BLaER1 treated with 17β-estradiol and CSF1 and Interleukin-3, amounts not matched to agents 10 nM and 100 nM (cell line): Measurements from ENCODE around the gene CIBAR2.

Experiments
- H3K27ac ChIP-seq, 11 experiments: shearing (Covaris generic); formaldehyde crosslinking; 2 replicates each; pipeline ENCODE4 v1.8.1; 2022
- H3K27me3 ChIP-seq, 11 experiments: shearing (Covaris generic); formaldehyde crosslinking; 2 replicates each; pipeline ENCODE4 v1.8.1; 2022
- H3K36me3 ChIP-seq, 11 experiments: shearing (Covaris generic); formaldehyde crosslinking; 2 replicates each; pipeline ENCODE4 v1.8.1; 2022
- H3K4me1 ChIP-seq, 10 experiments: shearing (Covaris generic); formaldehyde crosslinking; 2 replicates each; pipeline ENCODE4 v1.8.1; 2022
- H3K4me2 ChIP-seq, 11 experiments: shearing (Covaris generic); formaldehyde crosslinking; 2 replicates each; pipeline ENCODE4 v1.8.1; 2022
- H3K4me3 ChIP-seq, 10 experiments: shearing (Covaris generic); formaldehyde crosslinking; 2 replicates each; pipeline ENCODE4 v1.8.1; 2022
- H3K9ac ChIP-seq, 11 experiments: shearing (Covaris generic); formaldehyde crosslinking; 2 replicates each; pipeline ENCODE4 v1.8.1; 2022
- H3K9me3 ChIP-seq, 11 experiments: shearing (Covaris generic); formaldehyde crosslinking; replicated peaks in 1 of 11; 2 replicates each; pipeline ENCODE4 v1.8.1; 2022
- H4K20me1 ChIP-seq, 11 experiments: shearing (Covaris generic); formaldehyde crosslinking; 2 replicates each; pipeline ENCODE4 v1.8.1; 2022
- Cebpa-rat ChIP-seq, 11 experiments: shearing (Covaris generic); IDR thresholded peaks; 2 replicates each; pipeline ENCODE4 v1.8.1; 2022

CIBAR2 gene

DNA sequence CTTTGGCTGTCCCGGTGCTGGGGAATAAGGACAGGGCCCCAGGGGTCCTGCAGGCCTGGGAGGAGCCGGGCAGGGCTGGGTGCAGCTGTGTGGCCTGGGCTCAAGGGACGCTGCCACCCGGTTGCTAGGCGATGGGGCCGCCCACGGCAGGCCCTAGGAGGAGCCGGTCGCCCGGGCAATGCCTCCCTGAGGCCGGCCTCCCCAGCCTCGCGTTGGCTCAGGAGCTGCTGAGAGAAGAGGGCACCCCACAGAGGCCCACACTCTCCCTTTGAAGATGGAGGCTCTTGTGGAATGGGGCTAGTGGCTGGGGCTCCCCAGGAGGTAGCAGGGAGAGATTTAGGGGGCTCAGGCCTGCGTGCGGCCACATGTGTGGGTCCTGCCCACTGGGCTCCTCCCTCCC lies at the start of gene CIBAR2:
Gene CIBAR2, minus strand, starts transcription at position 109 of the 400 bp plus-strand sequence. CDS start 120 bp downstream, outside the sequence.
- Histone ChIP-seq H3K4me1 (peaks cover 13 to 68% (median 56%) of the 10 kb centered on the region in 10 experiments), H3K9ac (peak within 1 kb of the TSS in 7 of 11 experiments; percentile 4 to 51 (median 21); a peak in 6 of 22 replicates), H3K36me3 (no peaks in the 10 kb centered on the region), H3K27ac (peak within 1 kb of the TSS in 1 of 11 experiments; percentile 2; a peak in 1 of 22 replicates), H3K9me3 (no peaks in the 10 kb centered on the region), H3K4me2 (peak within 1 kb of the TSS; percentile 52 to 81 (median 70)), H4K20me1 (no peaks in the 10 kb centered on the region), H3K4me3 (no peak within 1 kb of the TSS), H3K27me3 (no peaks in the 10 kb centered on the region)
- TF ChIP-seq Cebpa-rat (IDR thresholded peaks at IDR 0.05) = no peak

DNA sequence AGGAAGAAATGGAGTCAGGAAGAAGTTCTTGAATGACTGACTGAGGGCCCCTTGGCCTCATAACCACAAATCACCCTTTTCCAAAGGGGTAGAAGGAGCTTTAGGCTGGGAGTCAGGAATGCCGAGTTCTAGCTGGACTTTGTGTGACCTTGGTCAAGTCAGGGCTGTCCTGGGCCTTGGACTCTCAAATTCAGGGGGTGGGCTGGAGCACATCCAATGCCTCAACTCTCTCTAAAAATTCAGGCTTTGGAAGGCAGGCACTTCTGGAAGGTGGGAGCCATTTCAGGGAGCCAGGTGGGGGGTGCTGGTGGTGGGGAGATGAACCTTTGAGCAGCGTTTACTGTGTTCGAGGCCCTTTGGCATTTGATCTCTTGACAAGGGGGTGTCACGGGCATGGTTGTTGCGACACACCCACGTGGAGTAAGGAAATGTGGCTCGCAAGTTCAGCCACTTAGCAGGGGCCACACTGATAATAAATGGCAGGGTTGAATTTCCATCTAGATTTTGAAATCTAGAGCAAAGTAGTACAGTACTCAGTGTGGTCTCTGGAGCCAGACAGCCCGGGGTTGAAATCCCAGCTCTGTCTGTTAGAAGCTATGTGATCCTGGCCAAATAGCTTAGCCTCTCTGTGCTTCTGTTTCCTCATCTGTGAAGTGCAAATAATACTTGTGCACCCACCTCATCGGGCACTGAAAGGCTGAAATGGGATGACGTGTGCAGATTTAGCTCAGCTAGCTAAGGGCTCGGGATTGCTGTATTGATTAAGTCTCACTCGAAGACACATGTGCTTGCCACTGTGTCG lies 47.1 kb upstream of the CIBAR2 start:
- no peak overlapping the region for H3K4me3 ChIP-seq
- H3K4me1 ChIP-seq = peaks cover 34 to 49% (median 44%) of the 10 kb centered on the region in 10 experiments
- no peaks in the 10 kb centered on the region for H3K9me3 ChIP-seq
- no peaks in the 10 kb centered on the region for H3K36me3 ChIP-seq
- no peaks in the 10 kb centered on the region for H4K20me1 ChIP-seq
- peak overlapping the region in 10 of 11 experiments; percentile 1 to 89 (median 74); a peak in 13 of 22 replicates for H3K4me2 ChIP-seq
- no peak overlapping the region; a peak in 1 of 22 replicates for H3K27ac ChIP-seq
- TF ChIP-seq Cebpa-rat (IDR thresholded peaks at IDR 0.05) = peak in 4 of 11 experiments; percentile 47 to 78 (median 66); a peak in 5 of 22 replicates
- no peak overlapping the region for H3K9ac ChIP-seq
- no peaks in the 10 kb centered on the region for H3K27me3 ChIP-seq

DNA sequence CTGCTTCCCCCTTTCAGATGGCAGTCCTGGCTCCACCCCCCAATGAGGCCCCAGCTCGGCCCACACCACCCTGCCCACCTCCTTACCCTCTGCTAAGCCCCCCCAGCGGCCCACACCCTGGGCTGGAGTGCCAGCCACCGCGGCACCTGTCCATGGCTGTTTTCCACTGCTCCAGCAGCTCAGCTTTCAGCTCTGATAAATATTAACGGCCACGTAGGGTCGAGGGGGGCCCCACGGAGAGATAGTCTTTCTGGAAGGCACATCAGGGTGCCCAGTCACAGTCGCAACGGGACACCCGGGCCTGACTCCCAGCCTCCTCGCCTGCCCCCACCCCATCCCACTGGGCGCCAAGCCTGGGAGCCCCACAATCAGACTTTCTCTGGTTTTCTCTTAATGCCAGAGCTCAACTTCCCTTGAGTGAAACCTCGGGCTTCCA lies 46.5 kb upstream of the CIBAR2 start:
- Histone ChIP-seq H3K9ac (peak overlapping the region in 1 of 11 experiments; percentile 20; a peak in 1 of 22 replicates), H3K27me3 (no peaks in the 10 kb centered on the region), H3K4me1 (peaks cover 34 to 49% (median 44%) of the 10 kb centered on the region in 10 experiments), H3K27ac (peak overlapping the region in 2 of 11 experiments; percentile 6 to 39; a peak in 2 of 22 replicates), H3K9me3 (no peaks in the 10 kb centered on the region), H4K20me1 (no peaks in the 10 kb centered on the region), H3K4me3 (no peak overlapping the region), H3K36me3 (no peaks in the 10 kb centered on the region), H3K4me2 (peak overlapping the region; percentile 67 to 89 (median 79))
- TF ChIP-seq Cebpa-rat (IDR thresholded peaks at IDR 0.05) = no peak

DNA sequence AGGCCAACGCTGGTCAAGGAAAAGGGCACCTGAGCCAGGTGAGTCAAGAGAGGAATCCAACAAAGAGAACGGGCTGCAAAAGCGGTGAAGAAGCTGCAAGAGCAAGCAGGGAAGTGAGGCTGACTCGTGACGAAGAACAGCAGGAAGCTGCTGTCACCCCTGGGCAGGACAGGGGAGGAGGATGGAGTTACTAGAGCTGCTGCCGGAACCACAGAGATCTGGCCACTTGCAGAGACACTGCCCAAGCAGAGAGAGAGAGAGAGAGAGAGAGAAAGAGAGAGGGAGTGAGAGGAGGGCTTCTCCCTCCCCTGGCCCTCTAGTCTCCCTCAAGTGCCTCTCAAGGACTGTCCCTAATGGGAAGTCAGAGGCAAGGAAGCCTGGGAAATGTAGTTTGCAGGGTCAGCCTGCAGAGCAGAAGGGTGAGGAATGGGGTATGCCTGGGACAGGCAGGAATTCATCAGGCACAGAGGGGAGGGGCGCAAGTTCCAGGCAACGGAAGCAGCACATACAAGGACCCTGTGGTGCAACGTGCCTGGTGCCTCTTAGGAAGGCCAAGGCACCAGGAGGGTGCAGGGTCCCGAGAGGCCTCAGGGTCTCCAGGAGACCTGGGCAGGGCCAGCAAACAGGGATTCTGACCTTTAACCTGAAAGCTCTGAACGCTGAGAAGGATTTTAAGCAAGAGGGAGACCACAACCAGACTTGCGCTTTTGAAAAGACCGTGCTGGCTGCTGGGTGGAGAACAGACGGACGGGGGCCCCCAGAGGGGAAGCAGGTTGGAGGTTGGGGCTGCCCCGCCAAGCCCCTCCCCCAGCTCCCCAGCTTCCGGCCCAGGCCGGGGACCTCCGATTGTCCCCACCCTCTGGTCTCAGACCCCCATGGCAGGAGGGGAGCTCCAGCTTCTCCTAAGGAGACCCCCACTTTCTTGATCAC lies 45.8 kb upstream of the CIBAR2 start:
- H3K36me3 ChIP-seq = no peaks in the 10 kb centered on the region
- H3K9ac ChIP-seq = peak overlapping the region in 7 of 11 experiments; percentile 9 to 55 (median 36); a peak in 9 of 22 replicates
- TF ChIP-seq Cebpa-rat (IDR thresholded peaks at IDR 0.05) = no peak
- H3K4me2 ChIP-seq = peak overlapping the region; percentile 67 to 89 (median 79)
- peak overlapping the region in 2 of 10 experiments; percentile 9 to 55; a peak in 4 of 20 replicates for H3K4me3 ChIP-seq
- no peaks in the 10 kb centered on the region for H3K9me3 ChIP-seq
- H3K27ac ChIP-seq = peak overlapping the region in 9 of 11 experiments; percentile 6 to 70 (median 39); a peak in 14 of 22 replicates
- no peaks in the 10 kb centered on the region for H4K20me1 ChIP-seq
- H3K4me1 ChIP-seq = peaks cover 34 to 47% (median 44%) of the 10 kb centered on the region in 10 experiments
- H3K27me3 ChIP-seq = no peaks in the 10 kb centered on the region

DNA sequence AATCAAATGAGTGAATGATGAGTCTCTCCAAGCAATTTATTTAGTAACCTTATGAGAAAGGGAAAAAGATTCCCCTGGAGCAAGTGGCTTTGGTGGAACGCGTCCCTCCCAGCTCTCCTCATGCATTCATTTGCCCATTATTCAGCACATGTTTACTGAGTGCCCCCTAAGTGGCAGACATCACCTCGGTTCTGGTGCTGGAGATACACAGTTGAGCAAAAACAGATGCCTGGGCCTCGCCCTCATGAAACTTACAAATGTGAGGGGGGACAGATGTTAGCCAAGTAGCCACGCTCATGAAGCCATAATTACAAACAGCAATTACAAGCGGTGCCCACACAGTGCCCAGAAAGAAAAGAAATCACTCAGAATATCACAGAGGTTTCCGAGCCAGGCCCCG lies 45.1 kb upstream of the CIBAR2 start:
- H3K36me3 ChIP-seq = no peaks in the 10 kb centered on the region
- no peaks in the 10 kb centered on the region for H4K20me1 ChIP-seq
- H3K4me3 ChIP-seq = peak overlapping the region in 2 of 10 experiments; percentile 9 to 55; a peak in 2 of 20 replicates
- H3K27me3 ChIP-seq = no peaks in the 10 kb centered on the region
- no peak for TF ChIP-seq Cebpa-rat (IDR thresholded peaks at IDR 0.05)
- H3K4me1 ChIP-seq = peaks cover 28 to 43% (median 39%) of the 10 kb centered on the region in 10 experiments
- no peaks in the 10 kb centered on the region for H3K9me3 ChIP-seq
- peak overlapping the region in 7 of 11 experiments; percentile 13 to 70 (median 40); a peak in 6 of 22 replicates for H3K27ac ChIP-seq
- peak overlapping the region; percentile 67 to 89 (median 79) for H3K4me2 ChIP-seq
- peak overlapping the region in 6 of 11 experiments; percentile 9 to 55 (median 36); a peak in 5 of 22 replicates for H3K9ac ChIP-seq

DNA sequence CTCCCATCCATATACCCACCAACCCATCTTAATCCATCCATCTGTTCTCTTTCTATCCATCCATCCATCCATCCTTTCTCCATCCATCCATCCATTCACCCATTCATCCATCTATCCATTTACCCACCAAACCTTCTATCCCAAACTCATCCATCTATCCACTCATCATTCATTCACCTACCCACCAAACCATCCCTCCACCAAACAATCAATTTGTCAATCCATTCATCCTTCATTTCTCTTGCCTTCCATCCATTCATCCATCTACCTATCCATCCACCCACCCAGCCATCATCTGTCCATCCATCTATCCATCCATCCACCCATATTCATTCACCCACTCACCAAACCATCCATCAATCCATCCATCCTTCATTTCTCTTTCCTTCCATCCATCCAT lies 44.6 kb upstream of the CIBAR2 start:
- Histone ChIP-seq H3K27ac (no peak overlapping the region), H3K9ac (no peak overlapping the region), H4K20me1 (no peaks in the 10 kb centered on the region), H3K4me2 (0 out of 22 replicates have a peak overlapping the region, but pooled peaks of 1 of the 11 experiments have one; percentile 67), H3K36me3 (no peaks in the 10 kb centered on the region), H3K27me3 (no peaks in the 10 kb centered on the region), H3K9me3 (no peaks in the 10 kb centered on the region), H3K4me3 (no peak overlapping the region), H3K4me1 (peaks cover 24 to 43% (median 39%) of the 10 kb centered on the region in 10 experiments)
- no peak for TF ChIP-seq Cebpa-rat (IDR thresholded peaks at IDR 0.05)

DNA sequence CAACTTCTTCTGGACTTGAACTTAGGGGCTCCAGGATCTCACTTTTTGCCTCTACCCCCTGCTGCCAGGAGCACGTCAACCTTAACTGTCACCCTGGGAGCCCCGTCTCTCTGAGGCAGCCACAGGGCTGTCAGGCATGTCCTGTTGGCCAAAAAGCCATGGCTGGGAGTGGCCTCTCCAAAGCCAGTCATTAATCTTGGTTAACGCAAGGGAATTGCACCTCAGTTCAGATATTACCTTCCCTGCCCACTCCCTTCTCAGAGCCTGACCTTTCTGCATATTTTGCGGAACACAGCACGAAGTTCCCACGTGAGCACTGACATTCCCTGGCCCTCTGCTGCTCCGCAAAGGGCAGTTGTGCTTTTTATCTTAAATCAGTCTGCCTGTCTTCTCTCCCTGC lies 44.2 kb upstream of the CIBAR2 start:
- no peaks in the 10 kb centered on the region for H3K9me3 ChIP-seq
- H3K4me3 ChIP-seq = no peak overlapping the region
- H3K36me3 ChIP-seq = no peaks in the 10 kb centered on the region
- no peak overlapping the region for H3K9ac ChIP-seq
- peaks cover 24 to 46% (median 42%) of the 10 kb centered on the region in 10 experiments for H3K4me1 ChIP-seq
- H4K20me1 ChIP-seq = no peaks in the 10 kb centered on the region
- no peak overlapping the region for H3K4me2 ChIP-seq
- no peaks in the 10 kb centered on the region for H3K27me3 ChIP-seq
- TF ChIP-seq Cebpa-rat (IDR thresholded peaks at IDR 0.05) = no peak
- H3K27ac ChIP-seq = no peak overlapping the region

DNA sequence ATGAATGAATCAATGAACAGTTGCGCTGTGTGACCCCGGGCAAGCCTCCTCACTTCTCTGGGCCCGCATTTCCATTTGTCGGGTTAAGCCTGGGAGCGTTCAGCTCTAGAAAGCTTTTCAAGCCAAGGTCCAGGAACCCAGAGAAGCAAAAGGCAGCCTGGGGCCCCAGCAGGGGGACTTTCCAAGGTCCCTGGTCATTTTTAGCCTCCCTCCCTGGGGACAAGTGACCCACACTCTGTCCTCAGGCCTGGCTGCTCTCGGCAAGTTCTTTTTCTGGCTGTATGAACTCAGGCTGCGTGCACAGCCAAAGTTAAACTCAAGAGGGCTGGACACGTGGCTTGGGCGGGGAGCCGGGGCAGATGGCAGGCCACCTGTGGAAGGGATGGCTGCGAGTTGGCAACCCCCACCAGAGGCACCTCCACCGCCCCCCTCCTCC lies 41.4 kb upstream of the CIBAR2 start:
- no peak overlapping the region for H3K27ac ChIP-seq
- H4K20me1 ChIP-seq = no peaks in the 10 kb centered on the region
- H3K4me3 ChIP-seq = no peak overlapping the region
- no peaks in the 10 kb centered on the region for H3K27me3 ChIP-seq
- no peaks in the 10 kb centered on the region for H3K9me3 ChIP-seq
- H3K9ac ChIP-seq = no peak overlapping the region
- H3K36me3 ChIP-seq = no peaks in the 10 kb centered on the region
- TF ChIP-seq Cebpa-rat (IDR thresholded peaks at IDR 0.05) = no peak
- H3K4me1 ChIP-seq = peaks cover 14 to 30% (median 24%) of the 10 kb centered on the region in 10 experiments
- no peak overlapping the region for H3K4me2 ChIP-seq
